Activated CD8-positive, alpha-beta memory T cell treated with anti-CD3 and anti-CD28 coated beads for 24 hours (primary cell): ENCODE data around the gene TMEM242.
A peak's percentile ranks its signal among the peaks of the same experiment; 100 is the strongest.
"Not testable (repeated sequence)": the region's sequence is repeated elsewhere in the genome, so short reads cannot be mapped to it uniquely, and the experiment has no call there.

Experiments
- DNase-seq: peaks from one replicate; pipeline ENCODE4 v3.0.0-alpha.2; 2020

Gene TMEM242

GRCh38 chr6:157323255-157323965, at the start of gene TMEM242:
Gene TMEM242, minus strand, starts transcription at chr6:157323519. Its CDS starts 20 bp downstream, at chr6:157323499.
- peak; percentile 99 for DNase-seq

- no peak for DNase-seq
These were observed 49.4 kb upstream of the TMEM242 start for GRCh38 chr6:157372501-157373280.

GRCh38 chr6:157370755-157371154, 47.4 kb upstream of the TMEM242 start:
- no peak for DNase-seq

GRCh38 chr6:157368359-157369049, 45.2 kb upstream of the TMEM242 start:
- DNase-seq = no peak

GRCh38 chr6:157366648-157367047, 43.3 kb upstream of the TMEM242 start:
- no peak for DNase-seq

- DNase-seq = no peak
These were observed 41.4 kb upstream of the TMEM242 start for GRCh38 chr6:157364705-157365104.

GRCh38 chr6:157361886-157362285, 38.6 kb upstream of the TMEM242 start:
- no peak for DNase-seq

- DNase-seq = no peak
These were observed 35.0 kb upstream of the TMEM242 start for GRCh38 chr6:157358287-157358686.

- DNase-seq = no peak
These were observed 23.1 kb upstream of the TMEM242 start for GRCh38 chr6:157346373-157346772.

- DNase-seq = no peak
These were observed 20.4 kb upstream of the TMEM242 start for GRCh38 chr6:157343732-157344131.

GRCh38 chr6:157339432-157339831, 16.1 kb upstream of the TMEM242 start:
- DNase-seq = no peak

GRCh38 chr6:157337751-157338150, 14.4 kb upstream of the TMEM242 start:
- no peak for DNase-seq

GRCh38 chr6:157337276-157337675, 14.0 kb upstream of the TMEM242 start:
- not testable (repeated sequence) for DNase-seq

GRCh38 chr6:157335829-157336228, 12.5 kb upstream of the TMEM242 start:
- no peak for DNase-seq

GRCh38 chr6:157333956-157334355, 10.6 kb upstream of the TMEM242 start:
- DNase-seq = no peak

GRCh38 chr6:157333537-157333936, 10.2 kb upstream of the TMEM242 start:
- DNase-seq = no peak

GRCh38 chr6:157332813-157333212, 9.5 kb upstream of the TMEM242 start:
- no peak for DNase-seq

- DNase-seq = no peak
These were observed 7.5 kb upstream of the TMEM242 start for GRCh38 chr6:157330831-157331230.

- no peak for DNase-seq
These were observed 6.5 kb upstream of the TMEM242 start for GRCh38 chr6:157329829-157330228.

- no peak for DNase-seq
These were observed 4.9 kb upstream of the TMEM242 start for GRCh38 chr6:157328108-157328692.

- no peak for DNase-seq
These were observed 3.7 kb upstream of the TMEM242 start for GRCh38 chr6:157326979-157327378.

GRCh38 chr6:157325069-157325805, 1.9 kb upstream of the TMEM242 start:
- DNase-seq = no peak

GRCh38 chr6:157323966-157324300, 614 bp upstream of the TMEM242 start:
- peak; percentile 77 for DNase-seq
